Measurements from ENCODE around the gene MUC5B.

GRCh38 chr11:1237128-1237580 lies 14.3 kb downstream of the MUC5B start:
- TF ChIP-seq POLR2AphosphoS5 (IDR thresholded peaks at IDR 0.05; ENCODE audit: low read depth, low read length), result no peak
- no peak for TF ChIP-seq TAF1 (IDR thresholded peaks at IDR 0.05; ENCODE audit: borderline replicate concordance, insufficient read depth, low read length)
